Mesodermal cell (in vitro differentiated cells): ENCODE measurements around the gene FOXP3.
A peak's percentile ranks its signal among the peaks of the same experiment; 100 is the strongest.

Experiments used
- H3K27ac ChIP-seq: 2 replicates; pipeline ENCODE4 v1.7.0; 2013; ENCODE audit warnings: mild to moderate bottlenecking, low read depth, low read length, moderate library complexity; ENCODE audit not compliant: severe bottlenecking
- H3K36me3 ChIP-seq: 2 replicates; pipeline ENCODE4 v1.7.1; 2013; ENCODE audit warnings: mild to moderate bottlenecking, low read length, moderate library complexity; ENCODE audit not compliant: control insufficient read depth, insufficient read depth
- H3K4me1 ChIP-seq: one replicate; pipeline ENCODE4 v1.7.1; 2013; ENCODE audit warnings: mild to moderate bottlenecking, low read length; ENCODE audit not compliant: insufficient read depth, control insufficient read depth, poor library complexity, severe bottlenecking
- H3K4me3 ChIP-seq: 2 replicates; pipeline ENCODE4 v1.7.0; 2013; ENCODE audit warnings: low read length, control low read depth, mild to moderate bottlenecking; ENCODE audit not compliant: insufficient read depth, poor library complexity, severe bottlenecking; ENCODE audit errors: extremely low read depth
- H3K9me3 ChIP-seq: 2 replicates; pipeline ENCODE4 v1.7.1; 2013; ENCODE audit warnings: mild to moderate bottlenecking, low read length, moderate library complexity; ENCODE audit not compliant: control insufficient read depth
- WGBS, 2 experiments: methylation state at CpG; one replicate each; pipeline ENCODE4 v1.1.5; 2013; ENCODE audit warnings: missing lambda C conversion rate in 2 of 2; ENCODE audit not compliant: insufficient coverage in 2 of 2; 5-methylcytosine and 5-hydroxymethylcytosine counted together

The FOXP3 gene

GRCh38 chrX:49233176-49233575, 31.3 kb downstream of the FOXP3 start, which contains the start of gene CACNA1F:
Gene CACNA1F, minus strand, starts transcription at chrX:49233340. Its CDS starts 31 bp downstream, at chrX:49233309.
- H3K4me1 ChIP-seq = no peaks in the 10 kb centered on the region
- H3K9me3 ChIP-seq = no peaks in the 10 kb centered on the region
- H3K36me3 ChIP-seq = no peaks in the 10 kb centered on the region
- no peak within 1 kb of the TSS for H3K4me3 ChIP-seq
- no peak within 1 kb of the TSS for H3K27ac ChIP-seq
- no CpG with 5 or more reads among the region's 9 CpGs for WGBS, 2 experiments

- no CpG with 5 or more reads among the region's 2 CpGs for WGBS, 2 experiments
- Histone ChIP-seq H3K27ac (no peak overlapping the region), H3K36me3 (no peaks in the 10 kb centered on the region), H3K4me3 (no peak overlapping the region), H3K9me3 (no peaks in the 10 kb centered on the region), H3K4me1 (no peaks in the 10 kb centered on the region)
These were observed 32.0 kb downstream of the FOXP3 start for GRCh38 chrX:49232525-49232924.

GRCh38 chrX:49231333-49232000, 33.0 kb downstream of the FOXP3 start:
- no peak overlapping the region for H3K4me3 ChIP-seq
- no peaks in the 10 kb centered on the region for H3K36me3 ChIP-seq
- H3K27ac ChIP-seq = no peak overlapping the region
- no peaks in the 10 kb centered on the region for H3K9me3 ChIP-seq
- no peaks in the 10 kb centered on the region for H3K4me1 ChIP-seq
- 96% methylated on average over 7 of the region's 10 CpGs; no CpG with 5 or more reads in 1 of the 2 experiments for WGBS, 2 experiments

GRCh38 chrX:49230500-49231232, 33.8 kb downstream of the FOXP3 start:
- no peaks in the 10 kb centered on the region for H3K36me3 ChIP-seq
- no peaks in the 10 kb centered on the region for H3K9me3 ChIP-seq
- 9 to 24% methylated on average over 3 to 14 of the region's 44 CpGs for whole genome bisulfite sequencing, 2 experiments
- no peak overlapping the region for H3K27ac ChIP-seq
- H3K4me3 ChIP-seq = peak overlapping the region; percentile 33
- no peaks in the 10 kb centered on the region for H3K4me1 ChIP-seq

GRCh38 chrX:49228185-49228584, 36.3 kb downstream of the FOXP3 start:
- H3K9me3 ChIP-seq = no peaks in the 10 kb centered on the region
- no peak overlapping the region for H3K27ac ChIP-seq
- H3K4me1 ChIP-seq = no peaks in the 10 kb centered on the region
- no peak overlapping the region for H3K4me3 ChIP-seq
- 92 to 100% methylated on average over 6 to 7 of the region's 17 CpGs for WGBS, 2 experiments
- H3K36me3 ChIP-seq = no peaks in the 10 kb centered on the region

- H3K4me1 ChIP-seq = no peaks in the 10 kb centered on the region
These were observed 36.8 kb downstream of the FOXP3 start for GRCh38 chrX:49227726-49228125.

GRCh38 chrX:49226946-49227345, 37.6 kb downstream of the FOXP3 start:
- Histone ChIP-seq H3K4me3 (no peak overlapping the region), H3K36me3 (no peaks in the 10 kb centered on the region), H3K4me1 (no peaks in the 10 kb centered on the region), H3K27ac (no peak overlapping the region), H3K9me3 (no peaks in the 10 kb centered on the region)
- WGBS, 2 experiments = 86 to 96% methylated on average over 1 to 4 of the region's 9 CpGs

More at GRCh38 chrX:49227726-49228125, 36.8 kb downstream of the FOXP3 start:
- no peaks in the 10 kb centered on the region for H3K36me3 ChIP-seq
- H3K9me3 ChIP-seq = no peaks in the 10 kb centered on the region
- H3K27ac ChIP-seq = no peak overlapping the region
- no CpG with 5 or more reads among the region's 2 CpGs for WGBS, 2 experiments
- no peak overlapping the region for H3K4me3 ChIP-seq

- H3K4me1 ChIP-seq = no peaks in the 10 kb centered on the region
- 87 to 90% methylated on average over 2 to 10 of the region's 14 CpGs for WGBS, 2 experiments
- no peaks in the 10 kb centered on the region for H3K36me3 ChIP-seq
- H3K4me3 ChIP-seq = no peak overlapping the region
- no peak overlapping the region for H3K27ac ChIP-seq
- no peaks in the 10 kb centered on the region for H3K9me3 ChIP-seq
These were observed 38.7 kb downstream of the FOXP3 start for GRCh38 chrX:49225858-49226257.

- H3K4me1 ChIP-seq = no peaks in the 10 kb centered on the region
- H3K36me3 ChIP-seq = no peaks in the 10 kb centered on the region
- 83% methylated on average over 1 of the region's 2 CpGs; no CpG with 5 or more reads in 1 of the 2 experiments for WGBS, 2 experiments
- H3K27ac ChIP-seq = no peak overlapping the region
- no peak overlapping the region for H3K4me3 ChIP-seq
- no peaks in the 10 kb centered on the region for H3K9me3 ChIP-seq
These were observed 42.6 kb downstream of the FOXP3 start for GRCh38 chrX:49221868-49222267.

- H3K36me3 ChIP-seq = no peaks in the 10 kb centered on the region
- no peaks in the 10 kb centered on the region for H3K9me3 ChIP-seq
- no peak overlapping the region for H3K4me3 ChIP-seq
- no peak overlapping the region for H3K27ac ChIP-seq
- H3K4me1 ChIP-seq = no peaks in the 10 kb centered on the region
These were observed 44.4 kb downstream of the FOXP3 start for GRCh38 chrX:49220100-49220499.

GRCh38 chrX:49214996-49215526, 49.4 kb downstream of the FOXP3 start:
- Histone ChIP-seq H3K4me1 (no peaks in the 10 kb centered on the region), H3K9me3 (no peaks in the 10 kb centered on the region), H3K27ac (no peak overlapping the region), H3K36me3 (no peaks in the 10 kb centered on the region), H3K4me3 (no peak overlapping the region)
- WGBS, 2 experiments = 86 to 89% methylated on average over 8 to 9 of the region's 14 CpGs
